Cardiac atrium fibroblast (primary cell): Measurements from ENCODE around the gene TIGD1. TPM values are rescaled to one million over a fixed set of nuclear protein-coding genes. Genes with fewer than 3 reads are reported as not detected.

Experiments
- total RNA-seq: library from RNA; depleted of rRNA; stranded (reverse); fragments of >200 nt; gene quantifications from 2 replicates; pipeline ENCODE4 v1.2.3, GENCODE V29; 2015

TIGD1 gene
- total RNA-seq, result 0.97 and 3.6 TPM in 2 replicates

GRCh38 chr2:232550354-232551249 is at the start of gene TIGD1, which contains the start of gene EIF4E2:
Gene TIGD1 (minus strand): TSS chr2:232550557. CDS start chr2:232549882, 675 bp downstream.
Gene EIF4E2 (plus strand): TSS chr2:232550689. CDS start chr2:232550725, 36 bp downstream.

GRCh38 chr2:232539298-232540231 is 10.8 kb downstream of the TIGD1 start, which contains the start of gene CHRNG:
Gene CHRNG (plus strand): TSS chr2:232539692. CDS start chr2:232539748, 56 bp downstream.

GRCh38 chr2:232525791-232526371 is 24.5 kb downstream of the TIGD1 start, which contains the start of gene CHRND:
Gene CHRND (plus strand): TSS chr2:232526160. CDS start chr2:232526216, 56 bp downstream.

GRCh38 chr2:232519581-232520438 is 30.5 kb downstream of the TIGD1 start, which contains the start of gene PRSS56:
Gene PRSS56 (plus strand): TSS chr2:232520388. CDS start chr2:232520599, 211 bp downstream.

Other genes with a start within 250 kb of the TIGD1 start
- gene ALPP, start 171.8 kb downstream of the TIGD1 start, total RNA-seq, result not detected in 2 replicates
- not detected in 2 replicates for gene ALPG, start 143.7 kb downstream of the TIGD1 start, total RNA-seq
- not detected in 2 replicates for gene ALPI, start 94.4 kb downstream of the TIGD1 start, total RNA-seq
- gene ECEL1, start 62.7 kb downstream of the TIGD1 start, total RNA-seq, result not detected in 2 replicates
- not detected in 2 replicates for gene PRSS56, start 30.2 kb downstream of the TIGD1 start, total RNA-seq
- gene CHRND, start 24.4 kb downstream of the TIGD1 start, total RNA-seq, result not detected in 2 replicates
- gene CHRNG, start 10.9 kb downstream of the TIGD1 start, total RNA-seq, result not detected in 2 replicates
- 73.9 and 92.2 TPM in 2 replicates for gene EIF4E2, start 132 bp upstream of the TIGD1 start, total RNA-seq
- gene EFHD1, start 83.0 kb upstream of the TIGD1 start, total RNA-seq, result 0.18 and 2.1 TPM in 2 replicates
- 38.4 and 48.4 TPM in 2 replicates for gene GIGYF2, start 146.8 kb upstream of the TIGD1 start, total RNA-seq
- not detected in 2 replicates for gene KCNJ13, start 226.0 kb upstream of the TIGD1 start, total RNA-seq